Adipose tissue (tissue), 3 donors: Measurements from ENCODE around the gene CRYBA4. TPM values are rescaled to one million over a fixed set of nuclear protein-coding genes. Genes with fewer than 3 reads are reported as not detected.

Source experiments
- H3K27ac ChIP-seq: one replicate; pipeline ENCODE4 v1.5.1; 2013; ENCODE audit warnings: low read depth, low read length
- WGBS, 3 donors: extraction: QIAGEN DNeasy Blood & Tissue Kit; methylation state at CpG; one replicate each; pipeline ENCODE4 v1.1.7; 2013; 5-methylcytosine and 5-hydroxymethylcytosine counted together
- polyA plus RNA-seq, 3 donors: library from polyadenylated mRNA; stranded (reverse); fragments of 200-250 nt; gene quantifications; one replicate each; pipeline ENCODE4 v1.2.3, GENCODE V29; 2013
- donor health status: healthy with polysubstance abuse.
- donor health status: Bipolar disorder and iron deficiency.
- donor health status: healthy.

CRYBA4 gene
- polyA plus RNA-seq, 3 donors = not detected

DNA sequence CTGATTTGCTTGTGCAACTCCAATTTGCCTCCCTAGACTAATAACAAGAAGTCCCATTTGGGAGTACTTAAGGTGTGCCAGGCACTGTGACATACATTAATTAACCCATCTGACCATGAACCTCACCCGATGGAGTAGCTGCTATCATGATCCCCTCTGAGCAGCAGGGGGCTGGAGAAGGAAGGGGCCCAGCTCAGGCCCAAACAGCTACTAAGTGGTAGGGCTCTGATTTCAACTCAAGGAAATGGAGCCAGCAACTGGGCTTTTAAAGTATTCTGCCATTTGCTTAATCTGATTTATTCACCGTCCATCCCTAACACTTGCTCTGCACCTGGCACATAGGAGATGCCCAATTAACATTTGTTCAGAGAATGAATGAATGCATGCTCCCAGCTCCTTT lies 5.1 kb upstream of the CRYBA4 start:
- WGBS, 3 donors = 58 to 59% (median 59%) methylated on average over 2 of the region's 2 CpGs

GRCh38 chr22:26617271-26618199 lies 4.2 kb upstream of the CRYBA4 start, which contains the start of gene CRYBB1:
Gene CRYBB1 (minus strand): TSS chr22:26618027. CDS start chr22:26616319, 1,708 bp downstream.
- no peak within 1 kb of the TSS for H3K27ac ChIP-seq
- WGBS, 3 donors = 62 to 74% (median 63%) methylated on average over 7 of the region's 7 CpGs

More for the DNA sequence above, 5.1 kb upstream of the CRYBA4 start:
- H3K27ac ChIP-seq = no peak overlapping the region

GRCh38 chr22:26618455-26618854 lies 3.3 kb upstream of the CRYBA4 start:
- 83 to 89% (median 88%) methylated on average over 8 of the region's 8 CpGs for WGBS, 3 donors
- H3K27ac ChIP-seq = no peak overlapping the region

DNA sequence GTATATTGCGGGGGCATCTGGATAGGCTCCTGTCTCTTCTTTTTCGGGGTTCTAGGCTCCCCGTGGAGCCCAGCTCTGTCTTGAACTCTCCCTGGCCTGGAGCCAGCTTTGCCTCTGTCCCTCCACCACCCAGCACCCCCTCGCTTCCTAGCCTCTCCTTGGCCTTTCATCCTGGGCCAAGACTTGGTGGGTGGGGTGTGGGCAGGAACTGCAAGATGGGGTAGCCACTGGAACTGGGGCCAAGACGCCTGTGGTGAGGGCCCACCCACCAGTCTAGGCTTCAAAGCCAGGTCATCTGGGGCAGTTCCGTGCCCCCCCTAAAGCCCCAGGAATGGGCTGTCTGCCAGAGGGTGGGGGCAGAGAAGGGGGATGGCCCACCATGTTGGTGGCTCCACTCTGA lies 2.3 kb upstream of the CRYBA4 start:
- no peak overlapping the region for H3K27ac ChIP-seq
- WGBS, 3 donors = 39 to 69% (median 39%) methylated on average over 6 of the region's 6 CpGs

GRCh38 chr22:26620197-26620596 lies 1.6 kb upstream of the CRYBA4 start:
- no peak overlapping the region for H3K27ac ChIP-seq
- WGBS, 3 donors = 71 to 94% (median 92%) methylated on average over 2 of the region's 2 CpGs

- H3K27ac ChIP-seq = no peak overlapping the region
- WGBS, 3 donors = 93 to 100% (median 96%) methylated on average over 1 of the region's 1 CpG
Measured at GRCh38 chr22:26623984-26624383, 2.2 kb downstream of the CRYBA4 start.

GRCh38 chr22:26624803-26625202 lies 3.0 kb downstream of the CRYBA4 start:
- H3K27ac ChIP-seq = no peak overlapping the region
- WGBS, 3 donors = 87 to 90% (median 88%) methylated on average over 12 of the region's 12 CpGs

GRCh38 chr22:26629988-26630761 lies 8.4 kb downstream of the CRYBA4 start:
- 87 to 94% (median 94%) methylated on average over 18 of the region's 18 CpGs for WGBS, 3 donors

GRCh38 chr22:26631282-26631681 lies 9.5 kb downstream of the CRYBA4 start:
- 92 to 97% (median 93%) methylated on average over 4 of the region's 4 CpGs for WGBS, 3 donors
- no peak overlapping the region for H3K27ac ChIP-seq

More at GRCh38 chr22:26629988-26630761, 8.4 kb downstream of the CRYBA4 start:
- no peak overlapping the region for H3K27ac ChIP-seq

GRCh38 chr22:26632422-26633155 lies 10.8 kb downstream of the CRYBA4 start:
- H3K27ac ChIP-seq = no peak overlapping the region
- WGBS, 3 donors = 48 to 56% (median 50%) methylated on average over 8 of the region's 8 CpGs

DNA sequence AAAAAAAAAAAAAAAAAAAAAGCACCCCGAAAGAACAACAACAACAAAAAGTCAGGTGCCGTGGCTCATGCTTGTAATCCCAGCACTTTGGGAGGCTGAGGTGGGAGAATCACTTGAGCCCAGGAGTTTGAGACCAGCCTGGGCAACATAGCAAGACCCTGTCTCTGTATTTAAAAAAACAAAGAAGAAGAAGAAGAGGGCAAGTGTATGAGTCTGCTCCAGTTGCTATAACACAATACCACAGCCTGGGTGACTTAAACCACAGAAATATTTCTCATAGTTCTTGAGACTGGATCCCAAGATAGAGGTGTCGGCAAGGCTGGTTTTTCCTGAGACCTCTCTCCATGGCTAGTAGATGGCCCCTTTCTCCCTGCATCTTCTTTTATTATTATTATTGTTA lies 12.4 kb downstream of the CRYBA4 start:
- no peak overlapping the region for H3K27ac ChIP-seq
- 90 to 98% (median 95%) methylated on average over 3 of the region's 3 CpGs for WGBS, 3 donors

GRCh38 chr22:26635117-26635516 lies 13.4 kb downstream of the CRYBA4 start:
- 75 to 90% (median 86%) methylated on average over 2 of the region's 2 CpGs for WGBS, 3 donors
- H3K27ac ChIP-seq = no peak overlapping the region

DNA sequence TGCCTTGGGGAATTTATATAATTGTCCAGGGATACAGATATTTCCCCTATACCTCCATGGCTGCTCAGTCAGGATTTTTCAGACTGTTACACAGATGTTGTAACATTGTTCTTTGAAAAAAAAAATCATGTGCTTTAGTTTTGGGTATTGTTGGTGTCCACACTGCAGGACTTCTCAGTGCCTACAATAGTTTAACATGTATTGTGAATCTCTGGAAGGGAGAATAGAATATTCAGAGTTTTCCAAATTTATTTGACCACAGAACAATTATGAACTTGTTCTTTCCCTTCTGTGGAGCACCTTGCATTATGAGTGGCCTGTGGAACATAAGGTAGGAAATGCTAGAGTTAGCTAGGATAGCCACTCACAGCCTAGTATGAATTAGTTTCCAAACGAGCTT lies 14.5 kb downstream of the CRYBA4 start:
- H3K27ac ChIP-seq = no peak overlapping the region
- WGBS, 3 donors = 22 to 48% (median 41%) methylated on average over 1 of the region's 1 CpG

DNA sequence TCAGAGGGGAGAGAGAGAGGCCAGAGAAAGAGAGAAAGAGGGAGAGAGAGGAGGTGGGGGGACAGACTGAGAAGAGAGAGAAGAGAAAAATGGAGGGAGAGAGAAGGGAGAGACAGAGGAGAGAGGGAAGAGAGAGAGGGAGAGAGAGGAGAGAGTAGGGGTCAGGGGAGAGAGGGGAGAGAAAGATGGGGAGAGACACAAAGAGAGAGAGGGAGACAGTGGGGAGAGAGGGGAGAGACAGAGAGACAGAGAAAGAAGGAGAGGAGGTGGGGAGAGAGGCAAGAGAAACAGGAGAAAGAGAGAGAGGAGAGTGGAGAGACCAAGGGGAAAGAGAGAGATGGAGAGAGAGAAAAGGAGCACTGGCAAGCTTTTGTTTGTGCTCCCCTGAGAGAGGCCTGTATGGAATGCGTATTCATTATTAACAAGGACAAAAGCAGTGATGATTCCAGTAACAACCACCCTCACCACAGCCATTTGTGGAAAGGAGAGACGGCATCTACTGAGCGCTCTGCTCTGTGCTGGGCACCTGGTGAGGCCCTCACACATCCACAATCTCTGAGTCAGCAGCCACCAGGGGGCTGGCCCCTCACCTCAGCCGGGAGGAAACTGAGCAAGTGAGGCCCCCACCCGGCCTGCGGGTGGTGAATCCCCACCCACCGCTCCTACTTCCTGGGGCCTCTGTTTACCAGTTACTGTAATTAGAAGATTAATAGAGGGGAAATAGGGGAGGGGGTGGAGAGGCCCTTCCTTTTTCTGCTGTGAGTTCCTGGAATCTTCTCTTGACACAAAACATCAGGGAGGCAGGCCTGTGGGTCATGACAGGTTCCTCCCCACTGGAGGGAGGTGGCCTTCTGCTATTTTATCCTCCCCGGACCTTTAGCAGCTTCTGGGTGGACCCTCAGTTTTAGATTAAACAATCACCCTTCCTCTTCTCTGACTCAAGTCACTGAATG lies 21.0 kb downstream of the CRYBA4 start:
- WGBS, 3 donors = 17 to 51% (median 22%) methylated on average over 8 of the region's 8 CpGs
- no peak overlapping the region for H3K27ac ChIP-seq

DNA sequence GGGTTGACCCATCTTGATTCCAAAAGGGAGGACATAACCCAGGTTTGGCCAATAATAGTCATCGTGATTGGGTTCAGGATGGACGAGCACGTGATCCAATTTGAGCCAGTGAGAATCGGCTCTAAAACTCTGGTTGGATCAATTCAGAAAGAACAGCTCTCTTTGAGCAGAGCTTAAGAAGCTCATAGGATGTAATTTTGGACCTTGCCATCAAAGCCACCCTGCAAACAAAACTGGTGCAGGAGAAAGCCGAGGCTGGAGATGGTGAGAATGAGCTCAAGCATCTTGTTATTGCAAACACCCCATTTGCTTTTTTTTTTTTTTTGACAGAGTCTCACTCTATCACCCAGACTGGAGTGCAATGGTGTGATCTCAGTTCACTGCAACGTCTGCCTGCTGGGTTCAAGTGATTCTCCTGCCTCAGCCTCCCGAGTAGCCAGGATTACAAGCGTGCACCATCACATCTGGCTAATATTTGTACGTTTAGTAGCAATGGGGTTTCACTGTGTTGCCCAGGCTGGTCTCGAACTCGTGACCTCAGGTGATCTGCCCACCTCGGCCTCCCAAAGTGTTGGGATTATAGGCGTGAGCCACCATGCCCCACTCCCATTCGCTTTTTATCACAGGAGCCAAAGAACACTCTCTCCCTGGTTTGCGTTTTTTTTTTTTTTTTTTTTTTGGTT lies 21.8 kb downstream of the CRYBA4 start:
- 82 to 89% (median 83%) methylated on average over 15 of the region's 15 CpGs for WGBS, 3 donors
- no peak overlapping the region for H3K27ac ChIP-seq

GRCh38 chr22:26646158-26646557 lies 24.4 kb downstream of the CRYBA4 start:
- 54 to 66% (median 63%) methylated on average over 5 of the region's 5 CpGs for WGBS, 3 donors
- no peak overlapping the region for H3K27ac ChIP-seq

- no peak overlapping the region for H3K27ac ChIP-seq
- 21 to 32% (median 23%) methylated on average over 16 to 17 of the region's 17 CpGs for WGBS, 3 donors
Measured at GRCh38 chr22:26648011-26648497, 26.3 kb downstream of the CRYBA4 start.
